SK-N-SH treated with all-trans-retinoic acid at 6 μM for 48 hours (cell line): ENCODE data around the gene CLDN3.

Experiments used
- ATAC-seq: fragments of 200-7000 bp; cut with Tn5 transposase; 3 replicates; pipeline ENCODE4 v1.9.1; 2020; ENCODE audit warnings: mild to moderate bottlenecking, moderate library complexity
- CSDC2 ChIP-seq: fragments of 250-450 bp; sonication (Bioruptor Pico); IDR thresholded peaks from 2 replicates; pipeline ENCODE4 v1.5.0; 2020; ENCODE audit warnings: mild to moderate bottlenecking, moderate library complexity
- CSRNP3 ChIP-seq: fragments of 250-450 bp; sonication (Bioruptor Pico); IDR thresholded peaks from 2 replicates; pipeline ENCODE4 v1.5.1; 2021; ENCODE audit warnings: mild to moderate bottlenecking, moderate library complexity
- ESRRG ChIP-seq: fragments of 250-450 bp; sonication (Bioruptor Pico); IDR thresholded peaks from 2 replicates; pipeline ENCODE4 v1.6.1; 2021; ENCODE audit warnings: mild to moderate bottlenecking
- GLIS3 ChIP-seq: fragments of 250-450 bp; sonication (Bioruptor Pico); IDR thresholded peaks from 2 replicates; pipeline ENCODE4 v1.5.0; 2020; ENCODE audit warnings: mild to moderate bottlenecking, moderate library complexity
- ISL1 ChIP-seq: fragments of 250-450 bp; sonication (Bioruptor Pico); IDR thresholded peaks from 2 replicates; pipeline ENCODE4 v2.1.2; 2022; ENCODE audit warnings: mild to moderate bottlenecking, moderate library complexity
- OSR1 ChIP-seq: fragments of 250-450 bp; sonication (Bioruptor Pico); IDR thresholded peaks from 2 replicates; pipeline ENCODE4 v1.8.0; 2022; ENCODE audit warnings: moderate library complexity, mild to moderate bottlenecking, inconsistent platforms
- POU6F1 ChIP-seq: fragments of 250-450 bp; sonication (Bioruptor Pico); IDR thresholded peaks from 2 replicates; pipeline ENCODE4 v1.8.0; 2021; ENCODE audit warnings: low read depth, mild to moderate bottlenecking, moderate library complexity, borderline replicate concordance
- PPARA ChIP-seq: fragments of 250-450 bp; sonication (Bioruptor Pico); IDR thresholded peaks from 2 replicates; pipeline ENCODE4 v1.5.0; 2020; ENCODE audit warnings: mild to moderate bottlenecking, borderline replicate concordance
- RARB ChIP-seq: fragments of 250-450 bp; sonication (Bioruptor Pico); IDR thresholded peaks from 2 replicates; pipeline ENCODE4 v1.8.0; 2021; ENCODE audit warnings: mild to moderate bottlenecking, moderate library complexity
- SNAI2 ChIP-seq: fragments of 250-450 bp; sonication (Bioruptor Pico); IDR thresholded peaks from 2 replicates; pipeline ENCODE4 v1.5.0; 2020; ENCODE audit warnings: mild to moderate bottlenecking, moderate library complexity
- TCF4 ChIP-seq: fragments of 250-450 bp; sonication (Bioruptor Pico); IDR thresholded peaks from 2 replicates; pipeline ENCODE4 v1.8.0; 2021; ENCODE audit warnings: mild to moderate bottlenecking, moderate library complexity, borderline replicate concordance
- TOX ChIP-seq: fragments of 250-450 bp; sonication (Bioruptor Pico); IDR thresholded peaks from 2 replicates; pipeline ENCODE4 v1.8.0; 2021; ENCODE audit warnings: mild to moderate bottlenecking, moderate library complexity, borderline replicate concordance
- ZC3H10 ChIP-seq: fragments of 250-450 bp; sonication (Bioruptor Pico); IDR thresholded peaks from 2 replicates; pipeline ENCODE4 v1.5.1; 2021; ENCODE audit warnings: mild to moderate bottlenecking, moderate library complexity
- ZFP3 ChIP-seq: fragments of 250-450 bp; sonication (Bioruptor Pico); IDR thresholded peaks from 2 replicates; pipeline ENCODE4 v1.5.0; 2020; ENCODE audit warnings: mild to moderate bottlenecking, moderate library complexity
- ZFP30 ChIP-seq: fragments of 450-650 bp; formaldehyde crosslinking; IDR thresholded peaks from 2 replicates; pipeline ENCODE4 v1.5.0; 2022; ENCODE audit warnings: mild to moderate bottlenecking, moderate library complexity
- ZNF565 ChIP-seq: fragments of 450-650 bp; formaldehyde crosslinking; conservative IDR thresholded peaks from 2 replicates; pipeline ENCODE4 v1.5.0; 2020; ENCODE audit warnings: low read depth, mild to moderate bottlenecking, moderate library complexity
- ZNF70 ChIP-seq: fragments of 450-650 bp; formaldehyde crosslinking; IDR thresholded peaks from 2 replicates; pipeline ENCODE4 v1.5.0; 2020; ENCODE audit warnings: mild to moderate bottlenecking, moderate library complexity
- ZNF8 ChIP-seq: fragments of 450-650 bp; formaldehyde crosslinking; IDR thresholded peaks from 2 replicates; pipeline ENCODE4 v1.5.0; 2020; ENCODE audit warnings: mild to moderate bottlenecking, moderate library complexity
- TF ChIP-seq, protein P1 (sequence below): fragments of 250-450 bp; sonication (Bioruptor Pico); IDR thresholded peaks from 2 replicates; pipeline ENCODE4 v1.8.0; 2020; ENCODE audit warnings: mild to moderate bottlenecking, moderate library complexity, borderline replicate concordance
- TF ChIP-seq, protein P2 (sequence below): fragments of 250-450 bp; sonication (Bioruptor Pico); IDR thresholded peaks from 2 replicates; pipeline ENCODE4 v1.5.1; 2020; ENCODE audit warnings: low read depth, mild to moderate bottlenecking, moderate library complexity
- TF ChIP-seq, protein P3 (sequence below): fragments of 250-450 bp; sonication (Bioruptor Pico); IDR thresholded peaks from 2 replicates; pipeline ENCODE4 v1.5.0; 2020; ENCODE audit warnings: mild to moderate bottlenecking, moderate library complexity

The CLDN3 gene

DNA sequence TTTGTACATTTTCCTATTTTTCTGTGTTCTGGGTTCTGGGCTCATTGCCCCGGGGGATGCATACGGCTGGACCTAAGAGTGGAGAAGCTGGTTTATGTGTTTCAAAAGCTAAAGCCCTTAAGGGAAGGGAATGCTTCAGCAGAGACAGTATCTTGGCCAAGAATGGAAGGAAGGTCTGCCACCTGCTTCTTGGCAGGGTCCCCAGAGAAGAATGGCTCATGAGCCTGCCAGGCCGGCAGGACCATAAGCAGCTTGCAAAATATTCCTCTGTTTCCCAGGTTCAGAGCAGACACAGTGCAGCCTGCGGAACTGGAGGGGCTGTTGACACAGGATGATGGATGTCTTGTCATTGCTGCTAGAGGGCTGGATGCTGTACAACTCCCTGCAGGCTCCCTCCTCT lies 23.7 kb downstream of the CLDN3 start:
- ATAC-seq, result no peak
- TF ChIP-seq ZC3H10 (no peak), OSR1 (no peak), POU6F1 (CRISPR knock-in tag) (no peak), ZFP3 (CRISPR knock-in tag) (no peak), CSDC2 (no peak), ISL1 (no peak), TCF4 (no peak)
- TF ChIP-seq, protein P1, sequence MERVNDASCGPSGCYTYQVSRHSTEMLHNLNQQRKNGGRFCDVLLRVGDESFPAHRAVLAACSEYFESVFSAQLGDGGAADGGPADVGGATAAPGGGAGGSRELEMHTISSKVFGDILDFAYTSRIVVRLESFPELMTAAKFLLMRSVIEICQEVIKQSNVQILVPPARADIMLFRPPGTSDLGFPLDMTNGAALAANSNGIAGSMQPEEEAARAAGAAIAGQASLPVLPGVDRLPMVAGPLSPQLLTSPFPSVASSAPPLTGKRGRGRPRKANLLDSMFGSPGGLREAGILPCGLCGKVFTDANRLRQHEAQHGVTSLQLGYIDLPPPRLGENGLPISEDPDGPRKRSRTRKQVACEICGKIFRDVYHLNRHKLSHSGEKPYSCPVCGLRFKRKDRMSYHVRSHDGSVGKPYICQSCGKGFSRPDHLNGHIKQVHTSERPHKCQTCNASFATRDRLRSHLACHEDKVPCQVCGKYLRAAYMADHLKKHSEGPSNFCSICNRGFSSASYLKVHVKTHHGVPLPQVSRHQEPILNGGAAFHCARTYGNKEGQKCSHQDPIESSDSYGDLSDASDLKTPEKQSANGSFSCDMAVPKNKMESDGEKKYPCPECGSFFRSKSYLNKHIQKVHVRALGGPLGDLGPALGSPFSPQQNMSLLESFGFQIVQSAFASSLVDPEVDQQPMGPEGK (CRISPR knock-in tag), result no peak

GRCh38 chr7:73742753-73743641 lies 27.1 kb downstream of the CLDN3 start:
- ATAC-seq, result no peak
- no peak for TF ChIP-seq ZC3H10
- TF ChIP-seq PPARA (CRISPR knock-in tag), result no peak
- no peak for TF ChIP-seq ZFP30 (CRISPR knock-in tag)
- no peak for TF ChIP-seq ZNF8 (CRISPR knock-in tag)
- TF ChIP-seq TCF4, result no peak
- no peak for TF ChIP-seq TOX
- no peak for TF ChIP-seq SNAI2 (CRISPR knock-in tag)
- no peak for TF ChIP-seq ESRRG
- TF ChIP-seq ZNF70 (CRISPR knock-in tag), result no peak
- no peak for TF ChIP-seq ZFP3 (CRISPR knock-in tag)
- TF ChIP-seq, protein P2, sequence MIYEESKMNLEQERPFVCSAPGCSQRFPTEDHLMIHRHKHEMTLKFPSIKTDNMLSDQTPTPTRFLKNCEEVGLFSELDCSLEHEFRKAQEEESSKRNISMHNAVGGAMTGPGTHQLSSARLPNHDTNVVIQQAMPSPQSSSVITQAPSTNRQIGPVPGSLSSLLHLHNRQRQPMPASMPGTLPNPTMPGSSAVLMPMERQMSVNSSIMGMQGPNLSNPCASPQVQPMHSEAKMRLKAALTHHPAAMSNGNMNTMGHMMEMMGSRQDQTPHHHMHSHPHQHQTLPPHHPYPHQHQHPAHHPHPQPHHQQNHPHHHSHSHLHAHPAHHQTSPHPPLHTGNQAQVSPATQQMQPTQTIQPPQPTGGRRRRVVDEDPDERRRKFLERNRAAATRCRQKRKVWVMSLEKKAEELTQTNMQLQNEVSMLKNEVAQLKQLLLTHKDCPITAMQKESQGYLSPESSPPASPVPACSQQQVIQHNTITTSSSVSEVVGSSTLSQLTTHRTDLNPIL (CRISPR knock-in tag), result no peak
- TF ChIP-seq RARB (CRISPR knock-in tag), result no peak
- TF ChIP-seq CSRNP3 (CRISPR knock-in tag), result no peak
- TF ChIP-seq, protein P3, sequence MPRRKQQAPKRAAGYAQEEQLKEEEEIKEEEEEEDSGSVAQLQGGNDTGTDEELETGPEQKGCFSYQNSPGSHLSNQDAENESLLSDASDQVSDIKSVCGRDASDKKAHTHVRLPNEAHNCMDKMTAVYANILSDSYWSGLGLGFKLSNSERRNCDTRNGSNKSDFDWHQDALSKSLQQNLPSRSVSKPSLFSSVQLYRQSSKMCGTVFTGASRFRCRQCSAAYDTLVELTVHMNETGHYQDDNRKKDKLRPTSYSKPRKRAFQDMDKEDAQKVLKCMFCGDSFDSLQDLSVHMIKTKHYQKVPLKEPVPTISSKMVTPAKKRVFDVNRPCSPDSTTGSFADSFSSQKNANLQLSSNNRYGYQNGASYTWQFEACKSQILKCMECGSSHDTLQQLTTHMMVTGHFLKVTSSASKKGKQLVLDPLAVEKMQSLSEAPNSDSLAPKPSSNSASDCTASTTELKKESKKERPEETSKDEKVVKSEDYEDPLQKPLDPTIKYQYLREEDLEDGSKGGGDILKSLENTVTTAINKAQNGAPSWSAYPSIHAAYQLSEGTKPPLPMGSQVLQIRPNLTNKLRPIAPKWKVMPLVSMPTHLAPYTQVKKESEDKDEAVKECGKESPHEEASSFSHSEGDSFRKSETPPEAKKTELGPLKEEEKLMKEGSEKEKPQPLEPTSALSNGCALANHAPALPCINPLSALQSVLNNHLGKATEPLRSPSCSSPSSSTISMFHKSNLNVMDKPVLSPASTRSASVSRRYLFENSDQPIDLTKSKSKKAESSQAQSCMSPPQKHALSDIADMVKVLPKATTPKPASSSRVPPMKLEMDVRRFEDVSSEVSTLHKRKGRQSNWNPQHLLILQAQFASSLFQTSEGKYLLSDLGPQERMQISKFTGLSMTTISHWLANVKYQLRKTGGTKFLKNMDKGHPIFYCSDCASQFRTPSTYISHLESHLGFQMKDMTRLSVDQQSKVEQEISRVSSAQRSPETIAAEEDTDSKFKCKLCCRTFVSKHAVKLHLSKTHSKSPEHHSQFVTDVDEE (CRISPR knock-in tag), result no peak
- TF ChIP-seq OSR1, result no peak
- no peak for TF ChIP-seq ZNF565 (CRISPR knock-in tag)
- TF ChIP-seq, protein P1 (CRISPR knock-in tag), result no peak
- no peak for TF ChIP-seq GLIS3 (CRISPR knock-in tag)
